GM15510 (cell line): Measurements from ENCODE around the gene TAS2R31.
"Not testable (repeated sequence)": the region's sequence is repeated elsewhere in the genome, so short reads cannot be mapped to it uniquely, and the experiment has no call there.

ENCODE experiments used
- POLR2A ChIP-seq: IDR thresholded peaks from 3 replicates; pipeline ENCODE4 v1.6.1; 2011; ENCODE audit warnings: borderline replicate concordance; ENCODE audit not compliant: insufficient read length; ENCODE audit errors: extremely low read depth

Gene TAS2R31, protein sequence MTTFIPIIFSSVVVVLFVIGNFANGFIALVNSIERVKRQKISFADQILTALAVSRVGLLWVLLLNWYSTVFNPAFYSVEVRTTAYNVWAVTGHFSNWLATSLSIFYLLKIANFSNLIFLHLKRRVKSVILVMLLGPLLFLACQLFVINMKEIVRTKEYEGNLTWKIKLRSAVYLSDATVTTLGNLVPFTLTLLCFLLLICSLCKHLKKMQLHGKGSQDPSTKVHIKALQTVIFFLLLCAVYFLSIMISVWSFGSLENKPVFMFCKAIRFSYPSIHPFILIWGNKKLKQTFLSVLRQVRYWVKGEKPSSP

DNA sequence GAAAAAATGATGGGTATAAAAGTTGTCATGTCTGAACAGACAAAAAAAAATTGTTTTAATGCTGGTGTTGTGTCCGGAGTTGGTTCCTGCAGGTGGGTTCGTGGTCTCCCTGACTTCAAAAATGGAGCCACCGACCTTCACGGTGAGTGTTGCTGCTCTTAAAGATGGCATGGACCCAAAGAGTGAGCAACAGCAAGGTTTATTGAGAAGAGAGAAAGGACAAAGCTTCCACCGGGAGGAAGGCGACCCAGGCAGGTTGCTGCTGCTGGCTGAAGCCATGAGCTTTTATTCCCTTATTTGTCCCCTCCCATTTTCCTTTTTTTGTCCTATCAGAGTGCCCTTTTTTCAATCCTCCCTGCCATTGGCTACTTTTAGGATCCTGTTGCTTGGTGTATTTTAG lies at the start of gene TAS2R31:
Gene TAS2R31 (minus strand): TSS at position 101 of the 400 bp plus-strand sequence. CDS start 72 bp downstream, at position 29.
- no peak for TF ChIP-seq POLR2A

DNA sequence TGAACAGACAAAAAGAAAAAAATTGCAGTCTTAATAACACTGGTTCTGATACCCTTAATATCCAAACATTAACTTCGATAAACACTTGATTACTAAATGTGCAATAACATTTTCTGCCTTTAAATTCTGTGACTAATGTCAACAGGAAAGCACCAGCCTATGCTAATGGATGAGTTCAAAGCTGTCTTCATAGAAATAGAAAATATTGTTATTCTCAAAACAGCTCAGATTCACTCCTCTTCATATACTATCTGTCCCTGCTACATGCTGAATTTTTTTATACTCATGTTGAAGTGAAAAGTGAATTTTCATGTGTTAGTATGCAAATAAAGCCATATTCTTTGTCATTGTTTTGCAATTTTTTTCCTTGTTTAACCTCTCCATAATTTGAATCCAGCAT lies 47.0 kb upstream of the TAS2R31 start:
- TF ChIP-seq POLR2A: no peak

DNA sequence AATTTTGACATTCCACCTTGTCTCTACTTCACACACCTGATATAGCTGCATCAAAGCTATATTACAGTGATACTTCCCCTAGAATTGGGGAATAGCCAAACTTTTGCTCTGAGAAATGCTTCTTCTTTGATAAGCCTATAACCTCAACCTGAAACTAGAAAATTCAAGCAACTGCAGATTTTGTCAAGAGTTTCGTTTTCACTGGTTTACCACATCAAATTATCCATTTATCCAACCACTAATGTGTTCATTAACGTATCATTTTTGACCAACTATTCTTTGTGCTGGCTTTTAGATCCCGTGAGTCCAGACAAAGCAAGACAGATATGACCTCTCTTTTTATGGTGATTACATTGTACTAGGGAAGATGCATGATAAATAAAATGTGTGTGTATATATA lies 44.4 kb upstream of the TAS2R31 start:
- no peak for TF ChIP-seq POLR2A

DNA sequence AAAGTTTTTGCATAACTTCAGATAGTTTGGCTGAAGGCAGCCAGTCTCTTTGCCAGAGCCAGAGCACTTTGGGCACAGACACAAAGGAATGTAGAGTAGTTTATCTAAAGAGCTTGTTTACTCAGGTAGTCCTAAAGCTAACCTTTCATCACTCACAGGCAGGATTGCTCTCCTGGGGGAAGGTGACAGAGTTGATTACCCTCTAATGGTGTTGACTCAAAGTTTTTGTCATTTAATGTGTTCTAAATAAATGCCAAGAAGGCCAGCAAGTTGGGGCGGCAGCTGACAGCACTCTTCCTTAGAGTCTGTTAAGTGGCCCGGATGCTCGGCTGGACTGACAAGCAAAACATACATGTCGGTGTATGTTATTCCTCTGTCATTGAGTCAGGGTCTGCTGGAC lies 40.2 kb upstream of the TAS2R31 start:
- TF ChIP-seq POLR2A: no peak

DNA sequence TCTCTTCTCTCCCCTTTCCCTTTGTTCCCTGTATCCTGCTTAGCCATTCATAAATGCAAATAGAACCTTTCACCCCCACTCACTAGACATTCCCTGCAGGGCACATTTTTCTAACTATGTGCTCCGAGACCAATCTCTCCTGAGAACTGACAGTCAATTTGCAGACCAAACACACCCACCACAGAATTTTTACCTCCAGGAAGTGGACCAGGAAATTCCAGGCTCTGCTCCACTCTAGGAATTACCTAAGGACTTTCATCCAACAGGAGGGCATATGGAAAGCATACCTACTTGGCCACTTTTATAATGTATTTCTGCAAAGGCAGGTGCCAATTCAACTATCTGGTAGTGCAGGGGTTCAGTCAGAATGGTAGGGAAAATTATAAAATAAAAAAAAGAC lies 39.8 kb upstream of the TAS2R31 start:
- no peak for TF ChIP-seq POLR2A

DNA sequence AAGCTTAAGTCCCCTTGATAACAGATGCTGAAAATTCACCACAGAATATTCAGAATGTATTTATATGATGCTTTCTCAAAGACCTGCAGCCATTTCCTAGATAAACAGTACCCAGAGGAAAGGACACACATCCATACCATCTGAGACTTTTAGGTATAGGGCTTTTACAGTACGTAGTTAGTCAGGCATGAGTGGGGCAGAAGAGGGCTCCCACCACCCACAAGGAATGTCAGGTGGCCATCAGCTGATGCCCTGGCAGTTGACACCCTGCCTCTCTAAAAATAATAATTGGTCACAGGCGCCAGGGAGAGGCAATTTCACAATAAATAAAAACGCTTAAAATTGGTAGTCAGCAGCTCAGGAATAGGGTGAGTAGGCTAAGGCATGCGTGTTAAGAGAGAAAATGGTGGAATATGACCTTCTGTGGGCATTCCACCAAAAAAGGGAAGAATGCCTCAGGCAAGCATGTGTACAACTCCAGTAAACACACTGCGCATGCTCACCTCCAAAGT lies 38.7 kb upstream of the TAS2R31 start:
- no peak for TF ChIP-seq POLR2A

DNA sequence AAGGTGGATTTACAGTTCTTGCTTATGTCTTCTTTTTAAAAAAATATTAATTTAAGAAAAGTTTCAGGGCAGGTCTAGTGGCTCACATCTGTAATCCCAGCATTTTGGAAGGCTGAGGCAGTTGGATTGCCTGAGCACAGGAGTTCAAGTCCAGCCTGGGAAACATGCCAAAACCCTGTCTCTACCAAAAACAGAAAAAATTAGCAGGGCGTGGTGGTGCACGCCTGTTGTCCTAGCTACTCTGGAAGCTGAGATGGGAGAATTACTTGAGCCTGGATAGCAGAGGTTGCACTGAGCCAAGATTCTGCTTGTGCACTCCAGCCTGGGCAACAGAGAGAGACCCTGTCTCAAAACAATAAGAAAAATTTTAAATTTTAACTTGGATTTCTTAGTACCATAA lies 36.3 kb upstream of the TAS2R31 start:
- TF ChIP-seq POLR2A: no peak

DNA sequence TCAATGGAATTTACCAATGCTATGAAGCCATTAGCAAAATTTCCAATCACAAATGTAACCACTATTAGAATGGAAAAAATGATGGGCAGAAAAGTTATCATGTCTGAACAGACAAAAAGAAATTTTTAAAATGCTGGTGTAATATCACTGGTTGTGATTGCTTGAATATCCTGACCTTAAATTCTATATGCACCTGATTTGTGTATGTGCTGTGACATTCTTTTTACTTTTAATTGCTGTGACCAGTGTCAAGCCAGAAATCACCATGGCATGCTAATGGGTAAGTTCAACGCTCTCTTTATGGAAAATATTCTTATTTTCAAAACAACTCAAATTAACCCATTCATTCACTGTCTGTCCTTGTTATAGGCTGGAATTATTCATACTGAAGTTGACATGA lies 31.0 kb upstream of the TAS2R31 start, which contains the start of gene TAS2R46:
Gene TAS2R46 (minus strand): TSS at position 101 of the 400 bp plus-strand sequence. CDS start 0 bp downstream, at position 101.
- not testable (repeated sequence) for TF ChIP-seq POLR2A

DNA sequence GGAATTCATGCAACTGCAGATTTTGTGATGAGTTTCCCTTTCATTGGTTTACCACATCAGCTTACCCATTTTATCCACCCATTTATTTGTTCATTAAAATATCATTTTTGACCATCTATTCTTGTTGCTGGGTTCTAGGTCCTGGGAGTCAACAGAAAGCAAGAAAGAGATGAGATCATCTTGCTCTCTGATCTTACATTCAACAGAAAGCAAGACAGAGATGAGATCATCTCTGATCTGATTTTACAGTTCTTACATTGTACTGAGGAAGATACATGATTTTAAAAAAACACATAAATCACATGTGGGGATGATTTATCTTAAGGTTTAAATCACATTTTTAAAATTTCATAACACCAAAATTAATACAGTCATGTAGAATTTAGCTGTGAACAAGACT lies 28.6 kb upstream of the TAS2R31 start:
- no peak for TF ChIP-seq POLR2A

DNA sequence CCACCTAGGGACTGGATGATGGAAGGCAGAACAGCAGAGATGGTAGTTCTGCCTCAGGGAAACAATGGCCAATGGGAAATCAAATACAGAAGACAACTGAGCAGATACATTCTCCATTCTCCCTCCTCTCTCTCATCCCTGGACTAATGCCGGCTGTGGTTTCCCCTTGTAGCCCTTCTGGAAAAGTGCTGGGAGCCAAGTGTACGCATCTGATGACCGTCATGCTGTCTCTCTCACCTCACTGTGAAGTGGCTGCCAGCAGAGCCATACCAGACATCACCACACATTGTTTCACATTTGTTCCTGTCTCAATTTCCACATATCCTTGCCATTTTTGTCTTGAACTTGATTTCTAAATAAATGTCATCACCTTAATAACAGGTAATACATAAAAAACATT lies 27.8 kb upstream of the TAS2R31 start:
- TF ChIP-seq POLR2A: no peak

DNA sequence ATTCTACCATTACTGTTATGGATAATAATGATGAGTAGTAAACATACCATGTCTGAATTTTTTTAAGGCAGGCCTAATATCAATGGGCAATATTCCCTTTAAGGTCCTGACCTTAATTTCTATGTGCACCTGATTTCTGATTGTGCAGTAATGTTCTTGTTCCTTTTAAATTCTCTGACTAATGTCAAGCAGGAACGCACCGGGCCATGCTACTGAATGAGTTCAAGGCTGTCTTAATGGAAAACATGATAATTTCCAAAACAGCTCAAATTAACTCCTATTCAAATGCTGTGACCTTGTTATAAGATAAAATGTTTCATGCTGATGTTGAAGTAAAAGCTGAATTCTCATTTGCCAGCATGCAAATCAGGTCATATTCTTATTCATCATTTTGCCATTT lies 24.1 kb upstream of the TAS2R31 start:
- TF ChIP-seq POLR2A: no peak

DNA sequence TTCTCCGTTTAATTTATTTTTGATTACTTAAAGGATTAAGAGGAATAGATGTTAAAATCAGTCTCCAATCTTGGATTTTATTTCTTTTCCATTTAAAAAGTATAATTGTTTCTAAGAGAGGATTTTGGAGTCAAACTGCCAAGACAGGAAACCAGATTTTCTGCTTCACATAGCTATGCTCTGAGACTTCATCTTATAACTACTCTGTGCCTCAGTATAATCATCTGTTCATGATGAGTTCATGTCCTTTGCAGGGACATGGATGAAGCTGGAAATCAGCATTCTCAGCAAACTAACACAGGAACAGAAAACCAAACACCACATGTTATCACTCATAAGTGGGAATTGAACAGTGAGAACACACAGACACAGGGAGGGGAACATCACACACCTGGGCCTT lies 9.0 kb upstream of the TAS2R31 start:
- TF ChIP-seq POLR2A: no peak

DNA sequence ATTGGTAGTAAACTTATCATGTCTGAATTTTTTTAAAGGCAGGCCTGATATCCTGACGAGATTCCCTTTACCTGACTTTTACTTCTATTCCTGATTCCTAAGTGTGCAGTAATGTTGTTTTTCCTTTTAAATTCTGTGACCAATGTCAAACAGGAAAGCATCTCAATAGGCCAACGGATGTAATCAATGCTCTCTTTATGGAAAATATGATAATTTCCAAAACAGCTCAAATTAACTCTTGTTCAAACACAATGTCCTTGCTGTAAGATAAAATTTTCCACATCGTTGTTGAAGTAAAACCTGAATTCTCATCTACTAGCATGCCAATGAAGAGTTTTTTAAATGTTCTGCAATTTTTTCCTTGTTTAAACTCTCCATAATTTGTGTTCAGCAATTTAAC lies 8.0 kb upstream of the TAS2R31 start:
- TF ChIP-seq POLR2A: no peak

DNA sequence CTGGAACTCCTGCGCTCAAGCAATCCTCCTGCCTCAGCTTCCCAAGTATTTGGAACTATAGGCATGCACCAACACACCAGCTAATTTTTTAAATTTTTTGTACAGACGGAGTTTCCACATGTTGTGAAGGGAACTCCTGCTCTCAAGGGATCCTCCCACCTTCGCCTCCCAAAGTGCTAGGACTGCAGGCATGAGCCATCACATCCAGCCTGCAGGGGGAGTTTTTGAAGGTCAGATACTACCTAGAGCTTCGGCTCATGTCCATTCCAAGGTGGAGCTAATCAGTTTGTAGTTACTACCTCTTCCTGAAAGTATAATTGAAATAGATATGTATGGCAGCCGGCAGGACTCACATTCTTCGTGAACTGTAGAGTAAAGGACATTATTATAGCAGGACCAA lies 5.1 kb downstream of the TAS2R31 start:
- no peak for TF ChIP-seq POLR2A

DNA sequence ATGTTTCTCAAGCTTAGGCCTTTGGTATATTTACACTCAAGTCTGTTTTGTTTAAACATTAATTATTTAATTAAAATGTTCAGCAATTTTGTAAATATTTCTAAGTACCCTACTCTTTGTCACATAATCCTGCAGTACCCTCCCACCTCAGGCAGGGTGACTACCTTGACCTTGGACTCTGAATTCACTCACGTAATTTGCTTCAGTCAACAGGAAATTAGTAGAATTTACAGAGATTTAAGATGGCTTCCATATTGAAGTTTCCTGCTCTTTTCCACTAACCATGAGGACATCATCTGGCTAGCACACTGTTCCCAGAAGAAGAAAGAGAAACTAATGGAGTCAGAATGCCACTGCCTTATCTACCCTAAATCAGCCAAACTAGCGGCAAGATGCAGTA lies 7.8 kb downstream of the TAS2R31 start:
- TF ChIP-seq POLR2A: no peak

DNA sequence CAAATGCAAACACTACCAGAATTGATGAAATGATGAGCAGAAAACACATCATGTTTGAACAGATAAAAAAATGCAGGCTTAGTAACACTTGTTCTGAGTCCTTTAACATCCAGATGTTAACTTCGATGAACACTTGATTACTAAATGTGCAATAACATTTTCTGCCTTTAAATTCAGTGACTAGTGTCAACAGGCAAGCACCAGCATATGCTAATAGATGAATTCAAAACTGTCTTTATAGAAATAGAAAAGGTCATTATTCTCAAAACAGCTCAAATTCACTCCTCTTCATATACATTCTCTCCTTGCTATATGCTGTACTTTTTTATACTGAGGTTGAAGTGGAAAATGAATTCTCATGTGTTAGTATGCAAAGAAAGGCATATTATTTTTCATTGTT lies 8.7 kb downstream of the TAS2R31 start, which contains the start of gene TAS2R19:
Gene TAS2R19 (minus strand): TSS at position 101 of the 400 bp plus-strand sequence. CDS start 49 bp downstream, at position 52.
- TF ChIP-seq POLR2A: no peak
